NCI-H128 (cell line): ENCODE measurements around the gene CLCN2.

Source experiments
- DNase-seq: peaks from one replicate; lab custom pipeline; 2025; ENCODE audit not compliant: unreplicated experiment; lab: John Stamatoyannopoulos, UW

Gene CLCN2

GRCh38 chr3:184300378-184300720 is 61.1 kb downstream of the CLCN2 start:
- no peak for DNase-seq

GRCh38 chr3:184299488-184300377 is 61.7 kb downstream of the CLCN2 start:
- no peak for DNase-seq

- peak; percentile 90 for DNase-seq
These were observed 62.5 kb downstream of the CLCN2 start, which contains the start of gene PSMD2 for GRCh38 chr3:184298759-184299487. TSS of gene PSMD2 (plus strand) at chr3:184299241. CDS start at chr3:184299267, 26 bp downstream.

GRCh38 chr3:184296616-184297015 is 64.8 kb downstream of the CLCN2 start:
- no peak for DNase-seq
